Natural killer cell (primary cell): ENCODE measurements around the gene MYLIP. TPM values are rescaled to one million over a fixed set of nuclear protein-coding genes. Genes with fewer than 3 reads are reported as not detected.

Experiments used
- ATAC-seq, 3 donors: fragments of 150-1000 bp in 2 of 3; fragments of 200-7000 bp in 1 of 3; cut with Tn5 transposase; 1 replicate in 1 of 3; 2 replicates in 2 of 3; pipeline ENCODE4 v1.10.0; 2021; ENCODE audit warnings: mild to moderate bottlenecking in 2 of 3, moderate library complexity in 2 of 3
- DNase-seq, 2 donors: peaks; one replicate each; pipeline versions ENCODE4 v3.0.0 to v3.0.0-alpha.2; 2013 to 2021; ENCODE audit warnings: mixed read lengths in 1 of 2
- H3K27ac ChIP-seq: one replicate; pipeline ENCODE4 v1.5.1; 2013; ENCODE audit warnings: mild to moderate bottlenecking, low read length
- H3K27me3 ChIP-seq: one replicate; pipeline ENCODE4 v1.6.1; 2013; ENCODE audit warnings: low read length; ENCODE audit not compliant: control insufficient read depth, insufficient read depth
- H3K36me3 ChIP-seq: one replicate; pipeline ENCODE4 v1.6.1; 2013; ENCODE audit warnings: low read length; ENCODE audit not compliant: control insufficient read depth, insufficient read depth
- H3K4me1 ChIP-seq: one replicate; pipeline ENCODE4 v1.6.1; 2013; ENCODE audit warnings: low read length; ENCODE audit not compliant: control insufficient read depth, insufficient read depth
- H3K4me3 ChIP-seq: one replicate; pipeline ENCODE4 v1.5.1; 2013; ENCODE audit warnings: low read length
- H3K9me3 ChIP-seq: one replicate; pipeline ENCODE4 v1.6.1; 2013; ENCODE audit warnings: low read length; ENCODE audit not compliant: control insufficient read depth, insufficient read depth
- H3K27ac Mint-ChIP-seq, 2 donors: one replicate each; pipeline ENCODE4 v1.8.0; 2022; ENCODE audit warnings: mild to moderate bottlenecking in 2 of 2, mixed read lengths in 2 of 2, moderate library complexity in 1 of 2
- H3K27me3 Mint-ChIP-seq, 2 donors: one replicate each; pipeline ENCODE4 v1.8.0; 2022; ENCODE audit warnings: low read depth in 2 of 2, mixed read lengths in 2 of 2
- H3K36me3 Mint-ChIP-seq: one replicate; pipeline ENCODE4 v1.8.0; 2022; ENCODE audit warnings: mixed read lengths
- H3K4me1 Mint-ChIP-seq, 2 donors: one replicate each; pipeline ENCODE4 v1.8.0; 2022; ENCODE audit warnings: mixed read lengths in 2 of 2
- H3K4me3 Mint-ChIP-seq: one replicate; pipeline ENCODE4 v1.8.0; 2022; ENCODE audit warnings: mild to moderate bottlenecking, moderate library complexity, mixed read lengths
- H3K9me3 Mint-ChIP-seq, 2 donors: one replicate each; pipeline ENCODE4 v1.8.0; 2022; ENCODE audit warnings: mixed read lengths in 2 of 2
- WGBS: methylation state at CpG from one replicate; pipeline ENCODE4 v1.1.7; 2013; ENCODE audit warnings: missing lambda C conversion rate; ENCODE audit not compliant: insufficient coverage; 5-methylcytosine and 5-hydroxymethylcytosine counted together
- intact Hi-C: fragments of 100-400 bp; cut with micrococcal nuclease; formaldehyde crosslinking; loops from one replicate; pipeline ENCODE4 v1.14.2; 2022
- total RNA-seq, 4 donors: library from RNA; stranded (reverse); fragments of 120-200 nt in 1 of 4; gene quantifications; one replicate each; pipeline versions ENCODE4 v1.2.3 to v1.2.4, GENCODE V29; 2013 to 2022
- TF ChIP-seq, protein P1 (sequence below): fragments of 200-600 bp; IDR thresholded peaks from one replicate; pipeline ENCODE4 v1.8.0; 2022; ENCODE audit warnings: antibody characterized with exemption

MYLIP gene
- total RNA-seq, 3 donors from 2014 or later (not counting 1 experiment from before 2014, with no cell fraction given) = 127 to 207 (median 150) TPM

DNA sequence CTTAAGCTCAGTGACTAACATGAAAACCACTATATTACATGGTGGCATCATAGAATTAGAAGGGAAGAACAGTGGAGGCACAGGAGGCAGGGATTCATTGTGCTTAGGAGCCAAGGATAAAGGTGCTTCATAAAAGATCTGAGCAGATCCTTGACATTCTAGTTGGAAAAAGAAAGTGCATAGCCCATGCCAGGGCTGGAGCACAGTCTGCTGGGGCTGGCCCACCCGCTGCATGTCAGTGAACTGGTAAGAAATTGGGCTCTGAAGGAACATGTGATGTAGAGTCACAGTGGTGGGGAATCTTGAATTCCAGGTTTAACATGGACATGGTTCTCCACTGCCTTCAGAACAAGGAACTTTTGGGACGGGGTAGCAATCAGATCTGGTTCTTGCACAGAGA lies 20.4 kb downstream of the MYLIP start:
- TF ChIP-seq, protein P1, sequence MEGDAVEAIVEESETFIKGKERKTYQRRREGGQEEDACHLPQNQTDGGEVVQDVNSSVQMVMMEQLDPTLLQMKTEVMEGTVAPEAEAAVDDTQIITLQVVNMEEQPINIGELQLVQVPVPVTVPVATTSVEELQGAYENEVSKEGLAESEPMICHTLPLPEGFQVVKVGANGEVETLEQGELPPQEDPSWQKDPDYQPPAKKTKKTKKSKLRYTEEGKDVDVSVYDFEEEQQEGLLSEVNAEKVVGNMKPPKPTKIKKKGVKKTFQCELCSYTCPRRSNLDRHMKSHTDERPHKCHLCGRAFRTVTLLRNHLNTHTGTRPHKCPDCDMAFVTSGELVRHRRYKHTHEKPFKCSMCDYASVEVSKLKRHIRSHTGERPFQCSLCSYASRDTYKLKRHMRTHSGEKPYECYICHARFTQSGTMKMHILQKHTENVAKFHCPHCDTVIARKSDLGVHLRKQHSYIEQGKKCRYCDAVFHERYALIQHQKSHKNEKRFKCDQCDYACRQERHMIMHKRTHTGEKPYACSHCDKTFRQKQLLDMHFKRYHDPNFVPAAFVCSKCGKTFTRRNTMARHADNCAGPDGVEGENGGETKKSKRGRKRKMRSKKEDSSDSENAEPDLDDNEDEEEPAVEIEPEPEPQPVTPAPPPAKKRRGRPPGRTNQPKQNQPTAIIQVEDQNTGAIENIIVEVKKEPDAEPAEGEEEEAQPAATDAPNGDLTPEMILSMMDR = no peak
- DNase-seq (no peak), ATAC-seq (no peak)
- Mint-ChIP-seq H3K27me3 (no peaks in the 10 kb centered on the region), H3K4me1 (peaks cover 36 to 59% of the 10 kb centered on the region in 2 donors), H3K4me3 (no peak overlapping the region), H3K27ac (peak overlapping the region; percentile 3 to 51), H3K9me3 (no peaks in the 10 kb centered on the region), H3K36me3 (peaks cover 15% of the 10 kb centered on the region)
- Histone ChIP-seq H3K4me3 (no peak overlapping the region), H3K27ac (no peak overlapping the region), H3K9me3 (no peaks in the 10 kb centered on the region), H3K4me1 (peaks cover 10% of the 10 kb centered on the region), H3K36me3 (peaks cover 73% of the 10 kb centered on the region), H3K27me3 (no peaks in the 10 kb centered on the region)
- WGBS = 98% methylated on average over 2 of the region's 2 CpGs
- intact Hi-C loops = no loop called here

DNA sequence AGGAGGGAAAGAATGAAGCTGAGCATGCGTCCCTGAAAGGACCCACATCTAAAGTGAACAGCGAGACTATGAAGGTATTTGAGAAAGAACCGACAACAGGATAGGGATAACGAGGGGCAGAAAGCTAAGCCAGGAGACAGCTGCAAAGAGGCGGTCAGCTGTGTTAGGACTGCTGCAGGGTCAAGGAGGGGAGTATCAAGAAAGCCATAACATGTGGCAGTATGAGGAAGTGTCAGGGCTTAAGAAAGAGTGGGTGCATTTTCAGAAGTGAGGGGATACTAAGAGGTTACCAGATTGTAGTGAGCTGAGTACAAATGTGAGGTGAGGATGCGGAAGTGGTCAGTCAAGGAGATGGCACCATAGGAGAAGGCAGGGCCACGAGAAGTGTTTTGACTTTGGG lies 21.2 kb downstream of the MYLIP start:
- DNase-seq (no peak), ATAC-seq (no peak)
- peaks cover 38 to 59% of the 10 kb centered on the region in 2 donors for H3K4me1 Mint-ChIP-seq
- no peak overlapping the region for H3K27ac ChIP-seq
- WGBS = 95% methylated on average over 7 of the region's 7 CpGs
- no peak overlapping the region for H3K4me3 ChIP-seq
- H3K9me3 ChIP-seq = no peaks in the 10 kb centered on the region
- no peak overlapping the region for H3K4me3 Mint-ChIP-seq
- intact Hi-C loops = no loop called here
- peaks cover 73% of the 10 kb centered on the region for H3K36me3 ChIP-seq
- H3K27ac Mint-ChIP-seq = peak overlapping the region; percentile 51 to 70
- H3K36me3 Mint-ChIP-seq = peaks cover 14% of the 10 kb centered on the region
- H3K9me3 Mint-ChIP-seq = no peaks in the 10 kb centered on the region
- H3K27me3 Mint-ChIP-seq = no peaks in the 10 kb centered on the region
- TF ChIP-seq, protein P1 = no peak
- H3K4me1 ChIP-seq = peaks cover 7% of the 10 kb centered on the region
- H3K27me3 ChIP-seq = no peaks in the 10 kb centered on the region

DNA sequence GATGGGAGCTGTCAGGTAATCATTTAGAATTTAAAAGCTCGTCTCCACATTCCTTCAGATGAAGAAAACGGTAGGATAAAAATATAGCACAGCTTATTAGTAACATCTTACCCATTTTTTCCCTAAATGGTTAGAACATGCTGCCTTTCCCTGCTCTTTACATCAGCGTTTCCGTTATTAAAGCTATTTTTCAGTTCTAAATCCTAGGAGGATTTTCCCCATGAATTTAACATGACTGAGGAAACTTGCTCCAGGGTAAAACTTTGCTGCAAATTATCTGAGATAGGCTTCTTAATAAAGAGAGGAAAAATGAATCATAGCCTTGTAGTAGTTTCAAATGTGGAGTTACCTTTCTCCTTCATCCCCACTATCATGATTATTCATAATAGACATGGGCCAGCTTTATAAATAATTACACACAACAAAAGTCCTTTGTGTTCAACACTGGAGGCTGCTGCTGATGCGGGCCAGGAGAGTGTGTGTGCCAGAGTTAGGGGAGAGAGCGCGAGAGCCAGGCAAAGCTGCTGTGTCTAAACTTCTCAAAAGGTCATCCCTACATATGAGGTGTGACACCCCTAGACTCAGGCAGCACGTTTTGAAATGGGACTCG lies 24.4 kb downstream of the MYLIP start:
- H3K27me3 ChIP-seq = no peaks in the 10 kb centered on the region
- H3K9me3 ChIP-seq = no peaks in the 10 kb centered on the region
- Mint-ChIP-seq H3K27me3 (no peaks in the 10 kb centered on the region), H3K4me1 (peaks cover 37 to 46% of the 10 kb centered on the region in 2 donors), H3K27ac (peak overlapping the region in 1 of 2 donors; percentile 55), H3K36me3 (peaks cover 26% of the 10 kb centered on the region), H3K4me3 (no peak overlapping the region), H3K9me3 (no peaks in the 10 kb centered on the region)
- peaks cover 43% of the 10 kb centered on the region for H3K36me3 ChIP-seq
- H3K27ac ChIP-seq = no peak overlapping the region
- ATAC-seq (no peak), DNase-seq (no peak)
- H3K4me3 ChIP-seq = no peak overlapping the region
- H3K4me1 ChIP-seq = no peaks in the 10 kb centered on the region
- TF ChIP-seq, protein P1 = no peak
- 98% methylated on average over 9 of the region's 9 CpGs for WGBS
- intact Hi-C loops = no loop called here

DNA sequence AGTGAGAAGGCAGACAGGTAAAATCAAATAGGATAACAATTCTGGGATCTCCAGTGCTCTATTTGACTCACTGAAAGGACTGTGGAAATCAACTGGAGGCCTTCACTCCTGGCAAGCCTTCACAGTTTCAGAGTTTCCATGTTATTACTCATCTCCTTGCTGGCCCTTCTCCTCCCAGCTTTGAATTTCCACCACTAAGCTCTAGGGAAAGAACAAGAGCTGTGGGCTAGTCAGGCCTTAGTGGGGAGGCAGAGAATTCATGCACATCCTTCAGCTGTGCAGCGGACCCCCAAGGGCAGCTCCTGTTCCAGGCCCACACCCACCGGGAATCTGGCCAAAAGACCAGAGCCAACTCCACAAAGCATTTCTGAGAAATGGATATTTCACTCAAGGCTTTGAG lies 26.0 kb downstream of the MYLIP start:
- H3K27ac ChIP-seq = no peak overlapping the region
- no peaks in the 10 kb centered on the region for H3K27me3 ChIP-seq
- Mint-ChIP-seq H3K9me3 (no peaks in the 10 kb centered on the region), H3K4me1 (peaks cover 23 to 31% of the 10 kb centered on the region in 2 donors), H3K4me3 (no peak overlapping the region), H3K27ac (peak overlapping the region; percentile 20 to 67), H3K27me3 (no peaks in the 10 kb centered on the region), H3K36me3 (peaks cover 16% of the 10 kb centered on the region)
- 100% methylated on average over 2 of the region's 2 CpGs for WGBS
- no peak for DNase-seq
- TF ChIP-seq, protein P1 = no peak
- intact Hi-C loops = no loop called here
- no peaks in the 10 kb centered on the region for H3K9me3 ChIP-seq
- H3K4me1 ChIP-seq = no peaks in the 10 kb centered on the region
- peaks cover 33% of the 10 kb centered on the region for H3K36me3 ChIP-seq
- H3K4me3 ChIP-seq = no peak overlapping the region
- ATAC-seq = no peak
